NCI-H2196 treated with DMSO at 0.1 percent for 48 hours (cell line): ENCODE results near the gene SOCS2.
"Not testable (repeated sequence)": the region's sequence is repeated elsewhere in the genome, so short reads cannot be mapped to it uniquely, and the experiment has no call there.

ENCODE experiments used
- DNase-seq: peaks from one replicate; lab custom pipeline; 2025; ENCODE audit not compliant: unreplicated experiment; lab: John Stamatoyannopoulos, UW

SOCS2 gene

GRCh38 chr12:93571925-93572711 is at the start of gene SOCS2:
TSS of gene SOCS2 (plus strand) at chr12:93572675. CDS start at chr12:93572898, 223 bp downstream.
- DNase-seq: no peak

- DNase-seq: no peak
Measured at GRCh38 chr12:93524386-93525133, 47.9 kb upstream of the SOCS2 start.

GRCh38 chr12:93526786-93527428 is 45.6 kb upstream of the SOCS2 start:
- no peak for DNase-seq

GRCh38 chr12:93530358-93530757 is 42.1 kb upstream of the SOCS2 start:
- no peak for DNase-seq

- no peak for DNase-seq
Measured at GRCh38 chr12:93533310-93533709, 39.2 kb upstream of the SOCS2 start.

- no peak for DNase-seq
Measured at GRCh38 chr12:93536111-93536765, 36.2 kb upstream of the SOCS2 start.

- no peak for DNase-seq
Measured at GRCh38 chr12:93536766-93537488, 35.5 kb upstream of the SOCS2 start.

- no peak for DNase-seq
Measured at GRCh38 chr12:93537769-93538168, 34.7 kb upstream of the SOCS2 start.

- no peak for DNase-seq
Measured at GRCh38 chr12:93539821-93540220, 32.7 kb upstream of the SOCS2 start.

- DNase-seq: no peak
Measured at GRCh38 chr12:93540466-93540865, 32.0 kb upstream of the SOCS2 start.

GRCh38 chr12:93541578-93542225 is 30.8 kb upstream of the SOCS2 start:
- no peak for DNase-seq

GRCh38 chr12:93547778-93548177 is 24.7 kb upstream of the SOCS2 start:
- DNase-seq: no peak

- no peak for DNase-seq
Measured at GRCh38 chr12:93549174-93549573, 23.3 kb upstream of the SOCS2 start.

GRCh38 chr12:93550748-93551611 is 21.5 kb upstream of the SOCS2 start:
- DNase-seq: no peak

GRCh38 chr12:93552427-93552826 is 20.0 kb upstream of the SOCS2 start:
- no peak for DNase-seq

GRCh38 chr12:93557879-93558278 is 14.6 kb upstream of the SOCS2 start:
- DNase-seq: not testable (repeated sequence)

GRCh38 chr12:93558685-93559084 is 13.8 kb upstream of the SOCS2 start:
- DNase-seq: not testable (repeated sequence)

- no peak for DNase-seq
Measured at GRCh38 chr12:93563807-93564538, 8.5 kb upstream of the SOCS2 start.

- no peak for DNase-seq
Measured at GRCh38 chr12:93565760-93566159, 6.7 kb upstream of the SOCS2 start.
